HG03432 (cell line): ENCODE data around the gene RRP1B.
"Not testable (repeated sequence)": the region's sequence is repeated elsewhere in the genome, so short reads cannot be mapped to it uniquely, and the experiment has no call there.

ENCODE experiments used
- ATAC-seq: cut with Tn5 transposase; IDR thresholded peaks from one replicate; pipeline ENCODE4 v1.9.1; 2021; ENCODE audit warnings: mild to moderate bottlenecking, moderate library complexity; ENCODE audit not compliant: unreplicated experiment

RRP1B gene

GRCh38 chr21:43639470-43640353, 19.6 kb upstream of the RRP1B start:
- ATAC-seq = no peak

GRCh38 chr21:43640400-43640799, 19.0 kb upstream of the RRP1B start:
- no peak for ATAC-seq

- ATAC-seq = no peak
Observed at GRCh38 chr21:43643193-43643592, 16.2 kb upstream of the RRP1B start.

- ATAC-seq = no peak
Observed at GRCh38 chr21:43644071-43644470, 15.3 kb upstream of the RRP1B start.

- ATAC-seq = no peak
Observed at GRCh38 chr21:43644609-43645008, 14.8 kb upstream of the RRP1B start.

GRCh38 chr21:43645136-43645891, 14.0 kb upstream of the RRP1B start:
- no peak for ATAC-seq

DNA sequence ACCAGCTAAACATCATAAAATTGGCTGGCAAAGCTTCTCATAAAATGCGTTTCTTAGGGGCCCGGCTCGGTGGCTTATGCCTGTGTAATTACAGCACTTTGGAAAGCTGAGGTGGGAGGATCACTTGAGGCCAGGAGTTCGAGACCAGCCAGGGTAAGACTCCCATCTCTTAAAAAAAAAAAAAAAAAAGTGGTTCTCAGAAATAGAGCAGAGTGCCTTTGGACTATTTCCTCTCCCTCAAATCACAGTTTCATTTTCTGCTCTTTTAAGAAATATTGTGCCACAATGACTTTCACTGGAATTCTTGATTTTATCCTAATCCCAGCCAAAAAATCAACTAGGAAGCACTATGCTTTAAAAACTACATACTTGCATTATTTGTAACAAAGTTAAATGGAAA, 13.4 kb upstream of the RRP1B start:
- ATAC-seq = no peak

DNA sequence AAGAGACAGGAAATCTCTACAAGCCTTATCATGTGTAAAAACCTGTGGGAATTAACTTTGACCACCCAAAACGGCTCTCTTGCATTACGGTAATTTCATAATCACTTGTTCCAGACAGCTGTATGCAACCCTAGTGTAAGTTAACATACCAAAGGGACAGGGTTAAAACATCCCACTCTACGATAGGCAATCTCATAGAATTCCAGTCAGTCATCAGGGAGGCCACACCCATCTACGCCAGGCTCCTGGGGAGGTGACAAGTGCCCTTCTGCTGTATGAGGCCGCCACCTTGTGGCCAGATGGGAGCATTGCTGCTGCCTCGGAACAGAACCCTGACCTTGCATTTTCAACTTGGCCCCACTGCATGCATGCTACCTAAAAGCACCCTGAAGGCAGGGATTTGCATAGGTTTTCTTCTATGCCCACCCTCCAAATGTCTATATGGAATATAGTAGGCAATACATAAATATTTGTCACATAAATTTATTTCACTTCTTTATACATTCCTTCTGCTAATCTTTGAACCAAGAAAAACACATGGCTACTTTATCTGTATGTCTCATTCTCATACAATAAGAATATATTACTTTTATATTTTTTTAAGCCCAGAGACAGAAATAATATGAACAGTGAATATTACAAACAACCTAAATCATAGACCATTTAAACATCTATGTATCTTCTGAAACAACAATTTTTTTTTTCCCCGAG, 12.7 kb upstream of the RRP1B start:
- ATAC-seq = peak; percentile 68

DNA sequence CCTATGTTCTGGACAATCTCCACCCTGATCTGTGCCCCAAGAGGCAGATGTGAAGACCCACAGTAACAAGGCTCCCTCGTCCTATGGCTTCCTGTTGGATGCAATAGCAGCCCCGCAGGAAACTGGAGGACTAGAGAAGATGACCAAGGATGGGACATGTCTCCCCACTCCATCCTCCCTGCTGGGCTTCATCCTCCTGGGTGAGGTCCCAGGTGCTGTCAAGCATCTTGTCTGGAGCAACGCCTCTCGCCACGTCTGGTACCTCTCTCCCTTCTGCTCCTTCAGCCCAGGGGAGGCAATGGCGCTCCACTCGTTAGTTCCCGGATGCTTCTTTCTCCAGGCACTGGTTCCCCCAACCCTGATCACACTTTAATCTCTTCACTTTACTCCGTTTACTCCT, 11.2 kb upstream of the RRP1B start:
- ATAC-seq = no peak

DNA sequence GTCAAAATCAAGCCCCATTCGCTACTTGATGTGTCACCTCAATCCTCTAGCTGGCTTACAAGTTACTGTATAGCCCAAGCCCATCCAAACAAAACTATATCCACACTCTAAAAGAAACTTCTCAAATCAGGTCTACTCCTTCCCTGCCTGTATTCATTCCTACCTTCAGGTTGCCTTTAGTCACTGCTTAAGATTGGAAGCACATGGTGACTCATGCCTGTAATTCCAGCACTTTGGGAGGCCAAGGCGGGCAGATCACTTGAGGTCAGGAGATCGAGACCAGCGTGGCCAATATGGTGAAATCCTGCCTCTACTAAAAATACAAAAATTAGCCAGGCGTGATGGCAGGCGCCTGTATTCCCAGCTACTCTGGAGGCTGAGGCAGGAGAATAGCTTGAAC, 7.4 kb upstream of the RRP1B start:
- ATAC-seq = not testable (repeated sequence)

DNA sequence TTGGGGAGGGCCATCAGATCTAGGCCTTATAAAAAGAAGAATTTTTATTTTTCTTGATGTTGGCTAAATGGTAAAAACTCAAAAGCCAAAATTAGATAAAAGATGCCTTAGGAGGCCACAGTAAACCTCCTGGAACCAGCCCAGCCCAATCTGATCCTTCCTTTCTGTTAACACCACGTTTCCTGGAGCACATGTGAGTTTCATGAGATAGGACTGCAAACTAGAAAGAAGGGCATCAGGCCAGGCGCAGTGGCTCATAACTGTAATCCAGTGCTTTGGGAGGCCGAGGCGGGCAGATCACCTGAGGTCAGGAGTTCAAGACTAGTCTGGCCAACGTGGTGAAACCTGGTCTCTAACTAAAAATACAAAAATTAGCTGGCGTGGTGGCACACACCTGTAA, 6.7 kb upstream of the RRP1B start:
- no peak for ATAC-seq

DNA sequence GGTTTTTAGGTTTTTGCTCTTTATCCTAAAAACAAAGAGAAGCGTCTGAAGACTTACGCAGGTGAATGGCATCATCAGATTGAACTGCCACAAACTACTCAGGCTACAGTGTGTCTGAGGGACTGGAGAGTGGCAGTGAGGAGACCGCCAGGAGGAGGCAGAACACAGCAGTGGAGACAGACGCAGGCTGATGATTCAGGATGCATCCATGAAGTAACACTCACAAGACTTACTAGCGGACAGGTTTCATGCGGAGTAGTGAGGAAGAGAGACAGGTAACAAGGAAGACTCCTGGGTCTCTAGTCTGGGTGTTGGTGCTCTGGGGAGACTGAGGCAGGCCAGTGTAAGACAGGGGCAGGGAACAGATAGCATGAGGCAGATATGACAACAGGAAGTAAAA, 5.7 kb upstream of the RRP1B start:
- no peak for ATAC-seq

- ATAC-seq = no peak
Observed at GRCh38 chr21:43654806-43655489, 4.4 kb upstream of the RRP1B start.

- ATAC-seq = no peak
Observed at GRCh38 chr21:43657355-43658087, 1.8 kb upstream of the RRP1B start.

- ATAC-seq = no peak
Observed at GRCh38 chr21:43658088-43658741, 1.1 kb upstream of the RRP1B start.

DNA sequence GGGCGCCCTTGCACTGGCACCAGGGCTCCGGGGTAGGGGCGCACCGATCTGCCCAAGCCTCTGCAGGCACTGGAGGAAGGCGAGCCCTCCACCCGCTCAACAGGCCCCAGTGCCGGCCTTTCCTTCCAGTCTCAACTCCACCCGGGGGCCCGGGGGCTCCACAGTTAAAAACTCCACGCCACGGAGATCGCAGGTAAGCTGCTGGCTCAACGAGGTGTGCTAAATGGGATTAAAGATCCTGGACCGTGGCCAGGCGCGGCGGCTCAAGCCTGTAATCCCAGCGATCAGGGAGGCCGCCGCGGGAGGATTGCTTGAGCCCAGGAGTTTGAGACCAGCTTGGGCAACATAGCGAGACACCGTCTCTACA, 608 bp upstream of the RRP1B start:
- ATAC-seq = no peak

DNA sequence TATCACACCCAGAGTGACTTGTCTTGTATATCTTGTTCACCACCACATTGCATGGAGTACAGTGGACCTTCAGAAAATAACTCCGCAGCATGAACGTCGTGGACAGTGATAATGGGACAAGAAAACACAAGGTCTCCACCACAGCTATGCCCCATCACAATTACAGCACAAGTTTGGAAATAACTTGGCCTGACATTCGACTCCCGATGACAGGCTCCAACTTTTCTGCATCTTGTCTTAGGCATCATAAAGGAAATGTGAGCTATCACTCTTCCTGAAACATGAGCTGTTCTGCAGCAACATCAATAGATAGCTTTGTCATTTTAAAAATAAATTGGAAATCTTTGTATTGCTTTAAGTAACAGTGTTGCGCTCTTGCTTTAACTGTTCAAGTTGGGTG, 2.9 kb downstream of the RRP1B start:
- no peak for ATAC-seq

DNA sequence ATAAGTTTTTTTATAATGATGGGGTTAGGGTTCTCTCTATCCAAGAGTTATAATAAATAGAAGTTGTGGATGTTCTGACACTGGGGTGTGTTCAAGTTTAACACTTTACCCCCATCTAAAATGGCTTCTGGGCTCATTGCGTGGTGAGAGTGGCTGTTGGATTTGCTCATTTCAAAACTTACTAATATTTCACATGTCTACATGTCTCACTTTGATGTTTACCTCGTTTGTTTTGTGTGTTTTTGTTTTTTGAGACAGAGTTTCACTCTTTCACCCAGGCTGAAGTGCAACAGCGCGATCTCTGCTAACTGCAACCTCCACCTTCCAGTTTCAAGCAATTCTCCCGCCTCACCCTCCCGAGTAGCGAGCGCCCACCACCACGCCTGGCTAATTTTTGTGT, 3.7 kb downstream of the RRP1B start:
- no peak for ATAC-seq

GRCh38 chr21:43664358-43664757, 5.0 kb downstream of the RRP1B start:
- ATAC-seq = no peak

GRCh38 chr21:43665879-43666278, 6.5 kb downstream of the RRP1B start:
- ATAC-seq = no peak
